Natural killer cell (primary cell): ENCODE data around the gene VGLL4. TPM values are rescaled to one million over a fixed set of nuclear protein-coding genes. Genes with fewer than 3 reads are reported as not detected.

Experiments
- ATAC-seq, 3 donors: fragments of 150-1000 bp in 2 of 3; fragments of 200-7000 bp in 1 of 3; cut with Tn5 transposase; 1 replicate in 1 of 3; 2 replicates in 2 of 3; pipeline ENCODE4 v1.10.0; 2021; ENCODE audit warnings: mild to moderate bottlenecking in 2 of 3, moderate library complexity in 2 of 3
- DNase-seq, 2 donors: peaks; one replicate each; pipeline versions ENCODE4 v3.0.0 to v3.0.0-alpha.2; 2013 to 2021; ENCODE audit warnings: mixed read lengths in 1 of 2
- H3K27ac ChIP-seq: one replicate; pipeline ENCODE4 v1.5.1; 2013; ENCODE audit warnings: mild to moderate bottlenecking, low read length
- H3K27me3 ChIP-seq: one replicate; pipeline ENCODE4 v1.6.1; 2013; ENCODE audit warnings: low read length; ENCODE audit not compliant: control insufficient read depth, insufficient read depth
- H3K36me3 ChIP-seq: one replicate; pipeline ENCODE4 v1.6.1; 2013; ENCODE audit warnings: low read length; ENCODE audit not compliant: control insufficient read depth, insufficient read depth
- H3K4me1 ChIP-seq: one replicate; pipeline ENCODE4 v1.6.1; 2013; ENCODE audit warnings: low read length; ENCODE audit not compliant: control insufficient read depth, insufficient read depth
- H3K4me3 ChIP-seq: one replicate; pipeline ENCODE4 v1.5.1; 2013; ENCODE audit warnings: low read length
- H3K9me3 ChIP-seq: one replicate; pipeline ENCODE4 v1.6.1; 2013; ENCODE audit warnings: low read length; ENCODE audit not compliant: control insufficient read depth, insufficient read depth
- H3K27ac Mint-ChIP-seq, 2 donors: one replicate each; pipeline ENCODE4 v1.8.0; 2022; ENCODE audit warnings: mild to moderate bottlenecking in 2 of 2, mixed read lengths in 2 of 2, moderate library complexity in 1 of 2
- H3K27me3 Mint-ChIP-seq, 2 donors: one replicate each; pipeline ENCODE4 v1.8.0; 2022; ENCODE audit warnings: low read depth in 2 of 2, mixed read lengths in 2 of 2
- H3K36me3 Mint-ChIP-seq: one replicate; pipeline ENCODE4 v1.8.0; 2022; ENCODE audit warnings: mixed read lengths
- H3K4me1 Mint-ChIP-seq, 2 donors: one replicate each; pipeline ENCODE4 v1.8.0; 2022; ENCODE audit warnings: mixed read lengths in 2 of 2
- H3K4me3 Mint-ChIP-seq: one replicate; pipeline ENCODE4 v1.8.0; 2022; ENCODE audit warnings: mild to moderate bottlenecking, moderate library complexity, mixed read lengths
- H3K9me3 Mint-ChIP-seq, 2 donors: one replicate each; pipeline ENCODE4 v1.8.0; 2022; ENCODE audit warnings: mixed read lengths in 2 of 2
- WGBS: methylation state at CpG from one replicate; pipeline ENCODE4 v1.1.7; 2013; ENCODE audit warnings: missing lambda C conversion rate; ENCODE audit not compliant: insufficient coverage; 5-methylcytosine and 5-hydroxymethylcytosine counted together
- intact Hi-C: fragments of 100-400 bp; cut with micrococcal nuclease; formaldehyde crosslinking; loops from one replicate; pipeline ENCODE4 v1.14.2; 2022
- total RNA-seq, 4 donors: library from RNA; stranded (reverse); fragments of 120-200 nt in 1 of 4; gene quantifications; one replicate each; pipeline versions ENCODE4 v1.2.3 to v1.2.4, GENCODE V29; 2013 to 2022
- TF ChIP-seq, protein P1 (sequence below): fragments of 200-600 bp; IDR thresholded peaks from one replicate; pipeline ENCODE4 v1.8.0; 2022; ENCODE audit warnings: antibody characterized with exemption

Gene VGLL4
- total RNA-seq, 3 donors from 2014 or later (not counting 1 experiment from before 2014, with no cell fraction given), result 29.5 to 42.8 (median 34.6) TPM

DNA sequence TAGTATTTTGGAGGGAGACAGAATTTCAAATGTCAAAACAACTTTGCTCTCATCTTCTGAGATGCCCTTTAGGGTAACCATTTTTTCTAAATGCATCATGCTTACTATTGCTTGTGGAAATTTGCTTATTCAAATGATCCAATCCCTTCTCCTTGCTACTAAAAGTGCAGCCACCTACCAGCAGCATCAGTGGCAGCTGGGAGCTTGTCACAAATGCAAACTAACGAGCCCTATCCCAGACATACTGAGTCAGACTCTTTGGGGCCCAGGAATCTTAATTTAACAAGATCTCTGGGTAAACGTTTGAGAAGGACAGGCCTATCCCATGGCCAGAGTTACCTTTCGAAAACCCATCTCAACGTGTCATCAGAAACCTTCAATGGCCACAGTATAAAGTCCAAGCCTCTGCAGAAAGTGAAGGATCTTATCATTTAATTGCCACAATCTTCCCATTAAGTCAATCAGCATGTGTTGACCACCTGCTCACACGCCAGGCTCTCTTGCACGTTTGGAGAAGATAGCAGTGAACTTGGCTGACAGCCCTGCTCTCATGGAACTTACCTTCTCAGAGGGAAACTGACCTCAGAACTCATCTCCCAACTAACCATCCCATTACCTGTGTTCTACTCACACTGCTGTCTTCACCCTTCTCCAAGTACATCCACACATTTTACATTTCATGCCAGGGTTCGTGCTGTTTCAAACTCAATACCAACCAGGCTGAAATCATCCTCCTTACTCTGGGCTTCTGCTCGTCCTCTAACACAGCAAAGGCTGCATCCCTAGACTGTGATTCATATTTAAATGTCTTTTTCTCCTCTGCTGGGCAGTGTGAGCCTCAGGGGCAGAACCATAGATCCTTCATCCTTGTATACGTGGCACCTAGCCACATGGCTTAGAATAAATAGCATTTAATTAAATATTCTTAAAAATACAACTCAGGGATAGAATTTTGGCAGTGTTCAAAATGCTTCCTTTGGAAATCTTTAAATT is 24.8 kb upstream of the VGLL4 start:
- Histone ChIP-seq H3K27me3 (no peaks in the 10 kb centered on the region), H3K4me1 (no peaks in the 10 kb centered on the region), H3K4me3 (no peak overlapping the region), H3K27ac (no peak overlapping the region), H3K36me3 (no peaks in the 10 kb centered on the region), H3K9me3 (no peaks in the 10 kb centered on the region)
- 88% methylated on average over 9 of the region's 9 CpGs for WGBS
- peaks cover 0 to 13% of the 10 kb centered on the region in 2 donors for H3K27me3 Mint-ChIP-seq
- DNase-seq (no peak), ATAC-seq (no peak)
- intact Hi-C loops, result no loop called here
- no peaks in the 10 kb centered on the region for H3K36me3 Mint-ChIP-seq
- no peak overlapping the region for H3K27ac Mint-ChIP-seq
- TF ChIP-seq, protein P1, sequence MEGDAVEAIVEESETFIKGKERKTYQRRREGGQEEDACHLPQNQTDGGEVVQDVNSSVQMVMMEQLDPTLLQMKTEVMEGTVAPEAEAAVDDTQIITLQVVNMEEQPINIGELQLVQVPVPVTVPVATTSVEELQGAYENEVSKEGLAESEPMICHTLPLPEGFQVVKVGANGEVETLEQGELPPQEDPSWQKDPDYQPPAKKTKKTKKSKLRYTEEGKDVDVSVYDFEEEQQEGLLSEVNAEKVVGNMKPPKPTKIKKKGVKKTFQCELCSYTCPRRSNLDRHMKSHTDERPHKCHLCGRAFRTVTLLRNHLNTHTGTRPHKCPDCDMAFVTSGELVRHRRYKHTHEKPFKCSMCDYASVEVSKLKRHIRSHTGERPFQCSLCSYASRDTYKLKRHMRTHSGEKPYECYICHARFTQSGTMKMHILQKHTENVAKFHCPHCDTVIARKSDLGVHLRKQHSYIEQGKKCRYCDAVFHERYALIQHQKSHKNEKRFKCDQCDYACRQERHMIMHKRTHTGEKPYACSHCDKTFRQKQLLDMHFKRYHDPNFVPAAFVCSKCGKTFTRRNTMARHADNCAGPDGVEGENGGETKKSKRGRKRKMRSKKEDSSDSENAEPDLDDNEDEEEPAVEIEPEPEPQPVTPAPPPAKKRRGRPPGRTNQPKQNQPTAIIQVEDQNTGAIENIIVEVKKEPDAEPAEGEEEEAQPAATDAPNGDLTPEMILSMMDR, result no peak
- no peaks in the 10 kb centered on the region for H3K4me1 Mint-ChIP-seq
- no peaks in the 10 kb centered on the region for H3K9me3 Mint-ChIP-seq
- no peak overlapping the region for H3K4me3 Mint-ChIP-seq

DNA sequence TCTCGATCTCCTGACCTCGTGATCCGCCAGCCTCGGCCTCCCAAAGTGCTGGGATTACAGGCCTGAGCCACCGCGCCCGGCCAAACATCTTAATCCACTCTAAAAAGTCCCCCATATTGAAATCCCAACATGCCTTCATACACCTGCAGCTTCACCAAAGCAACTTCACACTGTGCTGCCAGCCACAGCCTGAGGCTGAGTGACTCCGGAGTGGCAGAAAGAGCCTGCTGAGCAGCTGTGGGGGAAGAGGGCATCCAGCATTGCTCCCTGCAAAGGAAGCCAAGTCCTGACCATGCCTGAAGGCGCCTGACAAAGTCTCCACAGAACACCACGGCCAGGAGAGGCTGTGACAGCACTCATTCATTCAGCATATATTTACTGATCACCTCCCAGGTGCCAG is 21.6 kb upstream of the VGLL4 start:
- WGBS, result 92% methylated on average over 10 of the region's 10 CpGs

DNA sequence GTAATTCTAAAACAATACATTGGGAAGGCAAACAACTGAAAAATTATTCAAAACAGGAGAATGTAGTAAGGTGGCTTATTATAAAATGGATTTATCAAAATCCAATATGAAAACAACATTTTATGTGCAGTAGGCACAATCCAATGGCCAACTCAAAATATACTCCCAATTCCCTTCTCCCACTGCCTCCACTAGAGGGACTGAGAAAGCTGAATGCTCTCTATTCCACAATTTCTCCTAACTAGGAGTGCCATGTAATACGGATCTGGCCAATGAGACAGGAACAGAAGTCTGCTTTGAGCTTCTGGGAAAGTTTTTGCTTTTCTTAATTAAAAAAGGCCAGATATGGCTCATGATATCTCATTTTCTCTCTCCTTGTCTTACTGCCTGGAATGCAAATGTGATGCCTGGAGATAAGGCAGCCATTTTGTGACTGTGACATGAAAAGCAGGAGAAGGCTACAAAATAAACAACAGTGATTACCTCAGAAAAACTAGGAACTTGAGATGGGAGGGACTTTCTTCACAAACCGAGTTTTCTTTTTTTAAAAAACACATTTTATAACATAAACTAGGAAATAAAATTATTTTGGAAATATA is 18.8 kb upstream of the VGLL4 start:
- no peaks in the 10 kb centered on the region for H3K9me3 Mint-ChIP-seq
- H3K27me3 Mint-ChIP-seq, result no peaks in the 10 kb centered on the region
- DNase-seq (no peak), ATAC-seq (no peak)
- Histone ChIP-seq H3K27ac (no peak overlapping the region), H3K4me3 (no peak overlapping the region), H3K36me3 (no peaks in the 10 kb centered on the region), H3K27me3 (no peaks in the 10 kb centered on the region), H3K4me1 (no peaks in the 10 kb centered on the region), H3K9me3 (no peaks in the 10 kb centered on the region)
- H3K36me3 Mint-ChIP-seq, result no peaks in the 10 kb centered on the region
- no peak overlapping the region for H3K27ac Mint-ChIP-seq
- TF ChIP-seq, protein P1, result no peak
- no peaks in the 10 kb centered on the region for H3K4me1 Mint-ChIP-seq
- H3K4me3 Mint-ChIP-seq, result no peak overlapping the region
- no CpG with 5 or more reads among the region's 2 CpGs for WGBS
- intact Hi-C loops, result no loop called here

More for the DNA sequence above, 21.6 kb upstream of the VGLL4 start:
- TF ChIP-seq, protein P1, result no peak
- H3K27ac Mint-ChIP-seq, result no peak overlapping the region
- no peak overlapping the region for H3K4me3 Mint-ChIP-seq
- Histone ChIP-seq H3K4me3 (no peak overlapping the region), H3K4me1 (no peaks in the 10 kb centered on the region), H3K36me3 (no peaks in the 10 kb centered on the region), H3K9me3 (no peaks in the 10 kb centered on the region), H3K27ac (no peak overlapping the region), H3K27me3 (no peaks in the 10 kb centered on the region)
- no peaks in the 10 kb centered on the region for H3K36me3 Mint-ChIP-seq
- intact Hi-C loops, result no loop called here
- no peaks in the 10 kb centered on the region for H3K27me3 Mint-ChIP-seq
- H3K4me1 Mint-ChIP-seq, result no peaks in the 10 kb centered on the region
- no peaks in the 10 kb centered on the region for H3K9me3 Mint-ChIP-seq
- no peak for ATAC-seq
- DNase-seq, result no peak
